Mammary microvascular endothelial cell (primary cell): ENCODE data around the gene INKA1. TPM values are rescaled to one million over a fixed set of nuclear protein-coding genes. Genes with fewer than 3 reads are reported as not detected.

ENCODE experiments used
- total RNA-seq: library from RNA; depleted of rRNA; stranded (reverse); fragments of >200 nt; gene quantifications from 2 replicates; pipeline ENCODE4 v1.2.3, GENCODE V29; 2015

Gene INKA1
- total RNA-seq: 12.7 and 17.6 TPM in 2 replicates

GRCh38 chr3:49802719-49803464 lies at the start of gene INKA1:
INKA1 (plus strand) TSS chr3:49803261; CDS start chr3:49803393, 132 bp downstream.

GRCh38 chr3:49786357-49787181 lies 16.5 kb upstream of the INKA1 start, which contains the start of gene IP6K1:
IP6K1 (minus strand) TSS chr3:49786542; CDS start chr3:49748040, 38,502 bp downstream.

GRCh38 chr3:49799761-49800160 lies 3.3 kb upstream of the INKA1 start, which contains the start of gene CDHR4:
CDHR4 (minus strand) TSS chr3:49799873; CDS start chr3:49799812, 61 bp downstream.

GRCh38 chr3:49813497-49814174 lies 10.6 kb downstream of the INKA1 start, which contains the start of gene UBA7:
UBA7 (minus strand) TSS chr3:49813953; CDS start chr3:49813787, 166 bp downstream.

Other genes starting within 250 kb of the INKA1 start
- 0.07 and 0.10 TPM in 2 replicates for gene BSN, start 248.8 kb upstream of the INKA1 start, total RNA-seq
- gene APEH, start 128.9 kb upstream of the INKA1 start, total RNA-seq: 70.9 and 74.4 TPM in 2 replicates
- 1.1 and 1.3 TPM in 2 replicates for gene MST1, start 113.8 kb upstream of the INKA1 start, total RNA-seq
- 20.1 and 21.2 TPM in 2 replicates for gene RNF123, start 113.7 kb upstream of the INKA1 start, total RNA-seq
- gene AMIGO3, start 83.6 kb upstream of the INKA1 start, total RNA-seq: 1.5 TPM in 1 of 2 replicates, not detected in the other
- 63.4 and 65.8 TPM in 2 replicates for gene GMPPB, start 79.3 kb upstream of the INKA1 start, total RNA-seq
- gene IP6K1, start 16.7 kb upstream of the INKA1 start, total RNA-seq: 35.8 and 36.9 TPM in 2 replicates
- not detected in 2 replicates for gene CDHR4, start 3.4 kb upstream of the INKA1 start, total RNA-seq
- 36.6 and 46.2 TPM in 2 replicates for gene UBA7, start 10.7 kb downstream of the INKA1 start, total RNA-seq
- 8.4 and 9.1 TPM in 2 replicates for gene TRAIP, start 53.3 kb downstream of the INKA1 start, total RNA-seq
- gene CAMKV, start 66.6 kb downstream of the INKA1 start, total RNA-seq: not detected in 2 replicates
- 0.79 and 1.7 TPM in 2 replicates for gene MST1R, start 100.6 kb downstream of the INKA1 start, total RNA-seq
- 23.2 and 27.2 TPM in 2 replicates for gene MON1A, start 126.5 kb downstream of the INKA1 start, total RNA-seq
- 20.2 and 22.9 TPM in 2 replicates for gene RBM6, start 136.9 kb downstream of the INKA1 start, total RNA-seq